HepG2 (cell line): ENCODE measurements around the gene ERRFI1. TPM values are rescaled to one million over a fixed set of nuclear protein-coding genes. Genes with fewer than 3 reads are reported as not detected.
A peak's percentile ranks its signal among the peaks of the same experiment; 100 is the strongest.

ENCODE experiments used
- ATAC-seq: fragments of 200-7000 bp; cut with Tn5 transposase; 3 replicates; pipeline ENCODE4 v1.9.1; 2020; ENCODE audit warnings: mild to moderate bottlenecking, moderate library complexity
- BruUV-seq: library from RNA; stranded (reverse); fragments of 400-500 nt; replicated peaks from 2 replicates; lab custom pipeline; 2021; lab: Mats Ljungman, UMichigan
- CTCF ChIA-PET: fragments of 300-600 bp; formaldehyde crosslinking; extraction: SDS; loops from one replicate; lab custom pipeline; 2021; ENCODE audit warnings: low total read pairs, inconsistent platforms, low intra/inter-chr PET ratio; lab: Yijun Ruan, JAX
- POLR2A ChIA-PET: fragments of 350-600 bp; sonication (Branson Sonifier 250); formaldehyde crosslinking; loops from one replicate; lab custom pipeline; 2020; ENCODE audit warnings: antibody characterized with exemption, inconsistent platforms; lab: Yijun Ruan, JAX
- DNase-seq: peaks from one replicate; pipeline ENCODE4 v3.0.0-alpha.2; 2015; ENCODE audit warnings: low spot score
- FAIRE-seq: peaks from 3 replicates; lab custom pipeline; 2011; peaks lifted over from hg19 to GRCh38; lab: Jason Lieb, UNC
- H2AFZ ChIP-seq: one replicate; pipeline ENCODE4 v1.6.1; 2011; ENCODE audit warnings: low read length, inconsistent platforms
- H3K27ac ChIP-seq: fragments of 300-600 bp; 3 replicates; pipeline ENCODE4 v1.8.0; 2011; ENCODE audit warnings: mixed run types, mild to moderate bottlenecking, mixed read lengths, low read length, inconsistent platforms; ENCODE audit not compliant: insufficient read depth; ENCODE audit errors: extremely low read length
- H3K27me3 ChIP-seq, 2 experiments: fragments of 200-600 bp in 1 of 2; 2 replicates in 1 of 2; 3 replicates in 1 of 2; pipeline versions ENCODE4 v1.6.0 to v1.8.0; 2011; ENCODE audit warnings: low read length in 2 of 2, mild to moderate bottlenecking in 2 of 2, moderate library complexity in 2 of 2, inconsistent platforms in 1 of 2; ENCODE audit not compliant: insufficient read depth in 2 of 2, control insufficient read depth in 1 of 2
- H3K36me3 ChIP-seq, 2 experiments: fragments of 200-600 bp in 1 of 2; replicated peaks in 1 of 2; 2 replicates in 1 of 2; 3 replicates in 1 of 2; pipeline versions ENCODE4 v1.5.1 to v1.8.0; 2011; ENCODE audit warnings: low read length in 2 of 2, inconsistent platforms in 1 of 2; ENCODE audit not compliant: insufficient read depth in 2 of 2, control insufficient read depth in 1 of 2
- H3K4me1 ChIP-seq: 2 replicates; pipeline ENCODE4 v1.5.1; 2012; ENCODE audit warnings: low read length, inconsistent platforms; ENCODE audit not compliant: insufficient read depth
- H3K4me2 ChIP-seq: 2 replicates; pipeline ENCODE4 v1.6.0; 2011; ENCODE audit warnings: low read depth, low read length, inconsistent platforms
- H3K4me3 ChIP-seq, 3 experiments: fragments of 200-600 bp in 1 of 3; sonication (generic), shearing (Covaris generic) in 1 of 3; replicated peaks in 1 of 3; 2 replicates each; pipeline ENCODE4 v1.5.1; 2011 to 2016; ENCODE audit warnings: low read length in 3 of 3, inconsistent platforms in 2 of 3, low read depth in 2 of 3, mild to moderate bottlenecking in 2 of 3, control low read depth in 1 of 3, mixed read lengths in 1 of 3; ENCODE audit not compliant: insufficient read depth in 1 of 3
- H3K79me2 ChIP-seq: one replicate; pipeline ENCODE4 v1.6.1; 2011; ENCODE audit warnings: low read length, inconsistent platforms; ENCODE audit not compliant: insufficient read depth
- H3K9ac ChIP-seq: 2 replicates; pipeline ENCODE4 v1.6.0; 2011; ENCODE audit warnings: mild to moderate bottlenecking, low read depth, low read length, inconsistent platforms; ENCODE audit not compliant: insufficient read depth
- H3K9me3 ChIP-seq: 2 replicates; pipeline ENCODE4 v1.5.1; 2012; ENCODE audit warnings: mild to moderate bottlenecking, low read length
- H4K20me1 ChIP-seq: 2 replicates; pipeline ENCODE4 v1.6.0; 2011; ENCODE audit warnings: inconsistent platforms, mild to moderate bottlenecking, low read length, moderate library complexity; ENCODE audit not compliant: insufficient read depth
- AGO1 ChIP-seq: fragments of 200-400 bp; formaldehyde crosslinking; IDR thresholded peaks from 2 replicates; pipeline ENCODE4 v1.6.1; 2017; ENCODE audit warnings: mild to moderate bottlenecking, low read depth, low read length, moderate library complexity; ENCODE audit not compliant: poor library complexity, severe bottlenecking
- AGO2 ChIP-seq: fragments of 200-400 bp; formaldehyde crosslinking; optimal IDR thresholded peaks from 2 replicates; pipeline ENCODE3; 2017; ENCODE audit warnings: mild to moderate bottlenecking, low read depth, low read length, moderate library complexity
- IRF2 ChIP-seq: IDR thresholded peaks from 2 replicates; pipeline ENCODE4 v1.6.1; 2018; ENCODE audit warnings: missing genetic modification reagents, missing compliant biosample characterization
- ISX ChIP-seq: sonication (generic); formaldehyde crosslinking; conservative IDR thresholded peaks from 2 replicates; pipeline ENCODE4 v1.5.0; 2020; ENCODE audit warnings: missing genetic modification reagents
- KLF6 ChIP-seq: IDR thresholded peaks from 2 replicates; pipeline ENCODE4 v1.8.0; 2016; ENCODE audit warnings: missing biosample characterization, missing genetic modification reagents
- MAFG ChIP-seq: sonication (generic); formaldehyde crosslinking; IDR thresholded peaks from 2 replicates; pipeline ENCODE4 v1.5.1; 2020; ENCODE audit warnings: mild to moderate bottlenecking, missing genetic modification reagents
- NCOA5 ChIP-seq: sonication (generic); formaldehyde crosslinking; IDR thresholded peaks from 2 replicates; pipeline ENCODE4 v1.4.0; 2020; ENCODE audit warnings: missing genetic modification reagents
- POLR2A ChIP-seq, 2 experiments: IDR thresholded peaks; 2 replicates each; pipeline ENCODE4 v1.6.1; 2011; ENCODE audit warnings: low read depth in 2 of 2, low read length in 2 of 2, mild to moderate bottlenecking in 1 of 2, moderate library complexity in 1 of 2; ENCODE audit not compliant: insufficient read depth in 1 of 2
- POLR2AphosphoS5 ChIP-seq: IDR thresholded peaks from 2 replicates; pipeline ENCODE4 v1.6.1; 2012; ENCODE audit warnings: low read depth, low read length
- POLR2G ChIP-seq: fragments of 200-400 bp; formaldehyde crosslinking; IDR thresholded peaks from 2 replicates; pipeline ENCODE4 v1.6.1; 2018; ENCODE audit warnings: mild to moderate bottlenecking, low read depth, low read length, moderate library complexity
- RBFOX2 ChIP-seq: fragments of 200-400 bp; formaldehyde crosslinking; IDR thresholded peaks from 2 replicates; pipeline ENCODE4 v1.6.1; 2017; ENCODE audit warnings: low read depth, mild to moderate bottlenecking, low read length
- RBM22 ChIP-seq: fragments of 200-400 bp; formaldehyde crosslinking; optimal IDR thresholded peaks from 2 replicates; pipeline ENCODE3; 2017; ENCODE audit warnings: mild to moderate bottlenecking, low read length, moderate library complexity
- SAFB2 ChIP-seq: sonication (generic); formaldehyde crosslinking; IDR thresholded peaks from 2 replicates; pipeline ENCODE4 v1.5.1; 2020; ENCODE audit warnings: missing genetic modification reagents, low read depth, mild to moderate bottlenecking, borderline replicate concordance
- SPEN ChIP-seq: sonication (generic); formaldehyde crosslinking; IDR thresholded peaks from 2 replicates; pipeline ENCODE4 v1.5.1; 2020; ENCODE audit warnings: low read depth, mild to moderate bottlenecking, missing genetic modification reagents
- SRSF4 ChIP-seq: fragments of 200-400 bp; formaldehyde crosslinking; IDR thresholded peaks from one replicate; pipeline ENCODE4 v1.6.1; 2018; ENCODE audit warnings: mild to moderate bottlenecking, low read depth, low read length, moderate library complexity; ENCODE audit not compliant: poor library complexity, severe bottlenecking
- SSRP1 ChIP-seq: IDR thresholded peaks from 2 replicates; pipeline ENCODE4 v1.6.1; 2016; ENCODE audit warnings: control low read depth
- ZC3H13 ChIP-seq: sonication (generic); formaldehyde crosslinking; IDR thresholded peaks from 2 replicates; pipeline ENCODE4 v1.8.1; 2023; ENCODE audit warnings: mild to moderate bottlenecking, missing genetic modification reagents, moderate library complexity
- ZC3H4 ChIP-seq: sonication (generic); formaldehyde crosslinking; IDR thresholded peaks from 2 replicates; pipeline ENCODE4 v1.4.0; 2020; ENCODE audit warnings: missing genetic modification reagents, borderline replicate concordance
- ZNF333 ChIP-seq: sonication (generic); formaldehyde crosslinking; IDR thresholded peaks from 2 replicates; pipeline ENCODE4 v1.4.0; 2020; ENCODE audit warnings: mild to moderate bottlenecking, missing genetic modification reagents, borderline replicate concordance
- ZNF644 ChIP-seq: IDR thresholded peaks from 2 replicates; pipeline ENCODE4 v1.6.1; 2016; ENCODE audit warnings: low read depth
- ZNF660 ChIP-seq: sonication (generic); formaldehyde crosslinking; IDR thresholded peaks from 2 replicates; pipeline ENCODE4 v1.5.1; 2020; ENCODE audit warnings: mild to moderate bottlenecking, low read depth, missing genetic modification reagents, borderline replicate concordance
- ZSCAN30 ChIP-seq: sonication (generic); formaldehyde crosslinking; IDR thresholded peaks from 2 replicates; pipeline ENCODE4 v1.5.0; 2020; ENCODE audit warnings: mild to moderate bottlenecking, missing genetic modification reagents
- WGBS: methylation state at CpG from one replicate; pipeline ENCODE4 v1.1.6; 2017; ENCODE audit warnings: low lambda C conversion rate; 5-methylcytosine and 5-hydroxymethylcytosine counted together
- in situ Hi-C: cut with HindIII; loops from 2 replicates; pipeline ENCODE4 v1.10.0; 2017; ENCODE audit warnings: low pct_unique_long_range_greater_than_20kb; ENCODE audit not compliant: extremely low pct_ligation_motif_present
- intact Hi-C: fragments of 100-400 bp; cut with micrococcal nuclease; formaldehyde crosslinking; loops from one replicate; pipeline ENCODE4 v1.10.0; 2022; ENCODE audit not compliant: unreplicated experiment
- polyA plus RNA-seq, 8 experiments: library from polyadenylated mRNA; depleted of rRNA in 3 of 8; stranded (reverse) in 7 of 8; unstranded in 1 of 8; fragments of >200 nt; fragmentation: Illumina TruSeq in 4 of 8; extraction: Trizol in 4 of 8; gene quantifications; 2 replicates each; pipeline versions ENCODE4 v1.2.1 to v1.2.3, GENCODE V29; 2011 to 2016; ENCODE audit warnings: low read depth in 4 of 8, missing spikeins in 1 of 8, mixed read lengths in 1 of 8; ENCODE audit not compliant: insufficient read depth in 1 of 8
- total RNA-seq, 5 experiments: library from RNA; depleted of rRNA; stranded (reverse); fragments of >200 nt; fragmentation: Illumina TruSeq; extraction: Trizol; gene quantifications; 2 replicates each; pipeline ENCODE4 v1.2.3, GENCODE V29; 2016; ENCODE audit warnings: low read depth in 1 of 5
- TF ChIP-seq, protein P1 (sequence below): sonication (generic); formaldehyde crosslinking; IDR thresholded peaks from 2 replicates; pipeline ENCODE4 v1.8.0; 2022; ENCODE audit warnings: missing genetic modification reagents, mild to moderate bottlenecking, borderline replicate concordance

The ERRFI1 gene
- total and polyA plus RNA-seq, 2 of the 13 experiments (the other 11 are each of a cell fraction or from before 2014, with no cell fraction given) = 84.4 to 753 TPM

- peaks cover 28 to 42% of the 10 kb centered on the region in 2 experiments for H3K36me3 ChIP-seq
- POLR2A ChIA-PET = interaction anchor here (1.1 to 1.2 kb wide), 2 partner anchors 15 to 139 kb away, joined by 3 to 9 read pairs; partner anchors contain the start of gene ERRFI1
- FAIRE-seq = no peak
- in situ Hi-C loops (loop anchor here (10.0 kb wide), 1 partner anchor 303 kb away; the partner anchor contains the start of gene SLC45A1), intact Hi-C loops (no loop called here)
- no peak overlapping the region for H3K4me2 ChIP-seq
- H3K27me3 ChIP-seq = no peaks in the 10 kb centered on the region
- no peak overlapping the region for H3K4me3 ChIP-seq
- ATAC-seq = no peak
- H3K27ac ChIP-seq = no peak overlapping the region
- no peak overlapping the region for H2AFZ ChIP-seq
- H4K20me1 ChIP-seq = peaks cover 87% of the 10 kb centered on the region
- no peaks in the 10 kb centered on the region for H3K9me3 ChIP-seq
- H3K9ac ChIP-seq = no peak overlapping the region
- DNase-seq = no peak
- BruUV-seq = TSS peak; percentile 27
- peaks cover 42% of the 10 kb centered on the region for H3K79me2 ChIP-seq
- peaks cover 51% of the 10 kb centered on the region for H3K4me1 ChIP-seq
- CTCF ChIA-PET = no interaction called here
- WGBS = 92% methylated on average over 7 of the region's 7 CpGs
- peak; percentile 87; the same call in 1 of the 2 replicates for TF ChIP-seq ZC3H13 (CRISPR knock-in tag)
- TF ChIP-seq RBM22 = peak; percentile 100
- peak in 1 of 2 experiments; percentile 33; a peak in 2 of 4 replicates for TF ChIP-seq POLR2A (IDR thresholded peaks at IDR 0.05; ENCODE audit: insufficient read depth in 1 of 2, low read depth in 2 of 2, low read length in 2 of 2)
- no peak for TF ChIP-seq ZSCAN30
- TF ChIP-seq SSRP1 (CRISPR knock-in tag) = peak; percentile 97; the same call in 1 of the 2 replicates
- no peak for TF ChIP-seq ZNF333 (CRISPR knock-in tag)
- peak; percentile 73 for TF ChIP-seq RBFOX2
- TF ChIP-seq, protein P1, sequence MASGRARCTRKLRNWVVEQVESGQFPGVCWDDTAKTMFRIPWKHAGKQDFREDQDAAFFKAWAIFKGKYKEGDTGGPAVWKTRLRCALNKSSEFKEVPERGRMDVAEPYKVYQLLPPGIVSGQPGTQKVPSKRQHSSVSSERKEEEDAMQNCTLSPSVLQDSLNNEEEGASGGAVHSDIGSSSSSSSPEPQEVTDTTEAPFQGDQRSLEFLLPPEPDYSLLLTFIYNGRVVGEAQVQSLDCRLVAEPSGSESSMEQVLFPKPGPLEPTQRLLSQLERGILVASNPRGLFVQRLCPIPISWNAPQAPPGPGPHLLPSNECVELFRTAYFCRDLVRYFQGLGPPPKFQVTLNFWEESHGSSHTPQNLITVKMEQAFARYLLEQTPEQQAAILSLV = no peak
- TF ChIP-seq NCOA5 (CRISPR knock-in tag) = peak; percentile 70; the same call in 1 of the 2 replicates
- TF ChIP-seq AGO2 = peak; percentile 57
- peak; percentile 61 for TF ChIP-seq POLR2AphosphoS5
- TF ChIP-seq ZNF660 (CRISPR knock-in tag) = no peak
- 0 out of 2 replicates have a peak, but pooled peaks have one; percentile 17 for TF ChIP-seq KLF6 (CRISPR knock-in tag)
- no peak; the same call in 1 of the 2 replicates for TF ChIP-seq SAFB2 (CRISPR knock-in tag)
- TF ChIP-seq MAFG = no peak
- TF ChIP-seq IRF2 (CRISPR knock-in tag) = peak; percentile 32; the same call in 1 of the 2 replicates
- peak; percentile 22; the same call in 1 of the 2 replicates for TF ChIP-seq SPEN (CRISPR knock-in tag)
- peak; percentile 38 for TF ChIP-seq SRSF4
- 0 out of 2 replicates have a peak, but pooled peaks have one; percentile 37 for TF ChIP-seq ZC3H4 (CRISPR knock-in tag)
- TF ChIP-seq POLR2G = peak; percentile 82
- TF ChIP-seq AGO1 = peak; percentile 89
- no peak for TF ChIP-seq ISX (CRISPR knock-in tag)
- no peak for TF ChIP-seq ZNF644 (CRISPR knock-in tag)
Observed at GRCh38 chr1:8011923-8012858, 13.9 kb downstream of the ERRFI1 start.
